Germinal center (tissue), 1 donor: ENCODE results near the gene ACBD6.

Source experiments
- DNase-seq: peaks from one replicate; pipeline ENCODE4 v3.0.0; 2012; ENCODE audit warnings: mixed read lengths, low spot score

Gene ACBD6

DNA sequence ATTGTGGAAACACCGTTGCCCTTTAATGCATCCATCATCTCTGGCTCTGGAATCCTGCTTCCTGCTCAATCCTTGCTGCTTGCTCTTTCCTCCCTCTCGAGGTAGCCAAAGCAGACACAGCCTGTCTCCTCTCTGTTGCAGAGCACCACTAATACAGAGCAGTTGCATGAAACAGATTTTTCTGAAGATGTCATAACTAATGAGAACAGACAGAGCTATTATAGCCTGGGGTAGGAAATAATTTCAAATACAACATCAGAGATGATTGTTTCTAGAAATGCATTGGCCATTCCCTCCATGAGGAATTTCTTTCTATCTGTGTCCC, 23.3 kb upstream of the ACBD6 start:
- DNase-seq, result no peak

GRCh38 chr1:180524915-180525714, 22.7 kb upstream of the ACBD6 start:
- no peak for DNase-seq

GRCh38 chr1:180524160-180524914, 22.0 kb upstream of the ACBD6 start:
- no peak for DNase-seq

DNA sequence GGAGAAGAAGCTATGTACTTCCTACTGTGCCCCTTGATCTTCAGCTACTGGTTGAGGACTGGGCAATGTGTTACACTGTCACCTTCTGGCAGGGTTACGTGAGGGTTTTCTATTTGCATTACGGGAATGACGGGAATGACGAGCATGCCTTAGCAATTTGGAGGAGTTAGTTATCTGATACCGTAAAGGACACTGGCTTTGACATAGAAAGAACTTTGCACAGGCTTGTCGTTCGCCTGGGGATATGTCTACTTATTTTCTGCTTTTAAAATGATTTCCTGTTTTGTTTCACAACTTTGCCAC, 19.8 kb upstream of the ACBD6 start:
- DNase-seq, result no peak

DNA sequence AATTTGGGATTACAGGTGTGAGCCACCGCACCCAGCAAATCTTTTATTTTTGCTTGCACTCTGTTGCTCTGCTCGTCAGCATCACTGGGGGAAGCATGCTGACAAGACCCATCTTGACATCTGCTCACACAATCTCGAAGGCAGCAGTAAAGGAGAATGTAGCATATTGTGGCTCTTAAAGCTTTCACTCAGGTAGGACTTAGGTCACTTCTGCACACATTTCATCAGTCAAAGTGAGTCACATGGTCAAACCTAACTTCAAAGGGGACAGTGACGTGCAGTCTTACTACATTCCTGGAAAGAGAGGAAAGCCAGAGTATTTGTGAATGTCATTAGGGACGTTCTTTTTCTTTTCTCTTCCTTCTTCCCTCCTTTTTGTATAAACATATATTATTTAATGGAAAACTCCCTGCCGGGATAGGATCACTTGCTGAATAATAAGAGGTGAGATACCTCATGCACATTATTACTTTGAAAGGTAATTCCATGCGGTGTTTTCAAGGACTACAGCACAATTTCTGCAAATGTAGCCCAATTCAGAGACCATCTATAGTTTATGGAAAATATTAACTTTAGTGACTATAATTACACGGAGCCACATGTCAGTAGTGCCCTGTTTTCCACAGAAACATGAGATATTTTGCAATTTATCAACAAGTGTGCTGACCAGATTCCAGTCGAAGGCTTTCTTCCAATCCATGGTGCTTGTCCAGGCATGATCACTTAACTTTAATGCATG, 19.3 kb upstream of the ACBD6 start:
- no peak for DNase-seq

GRCh38 chr1:180519846-180520245, 17.5 kb upstream of the ACBD6 start:
- no peak for DNase-seq

GRCh38 chr1:180515857-180516388, 13.5 kb upstream of the ACBD6 start:
- peak; percentile 72 for DNase-seq

DNA sequence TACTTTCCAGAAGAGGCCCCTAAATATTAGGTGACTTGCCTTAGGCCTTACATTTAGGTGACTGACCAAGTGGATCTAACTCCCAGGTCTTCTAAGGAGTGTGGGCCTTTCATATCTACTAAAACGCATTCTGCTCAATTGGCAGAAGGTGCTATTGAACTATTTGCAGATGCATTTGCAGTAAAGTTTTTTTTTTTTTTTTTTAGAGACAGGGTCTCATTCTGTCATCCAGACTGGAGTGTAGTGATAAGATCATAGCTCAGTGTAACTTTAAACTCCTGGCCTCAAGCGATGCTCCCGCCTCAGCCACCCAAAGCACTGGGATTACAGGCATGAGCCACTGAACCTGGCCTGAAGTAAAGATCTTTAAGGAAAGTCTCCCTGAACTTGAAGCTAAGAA, 13.0 kb upstream of the ACBD6 start:
- no peak for DNase-seq

GRCh38 chr1:180513531-180513930, 11.2 kb upstream of the ACBD6 start:
- DNase-seq, result no peak

DNA sequence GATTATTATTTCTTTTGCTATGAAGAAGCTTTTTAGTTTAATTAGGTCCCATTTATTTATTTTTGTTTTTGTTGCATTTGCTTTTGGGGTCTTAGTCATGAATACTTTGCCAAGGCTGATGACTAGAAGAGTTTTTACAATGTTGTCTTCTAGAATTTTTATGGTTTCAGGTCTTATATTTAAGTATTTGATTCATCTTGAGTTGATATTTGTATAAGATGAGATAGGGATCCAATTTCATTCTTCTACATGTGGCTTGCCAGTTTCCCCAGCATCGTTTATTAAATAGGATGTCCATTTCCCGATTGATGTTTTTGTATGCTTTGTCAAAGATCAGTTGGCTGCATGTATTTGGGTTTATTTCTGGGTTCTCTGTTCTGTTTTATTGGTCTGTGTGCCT, 8.5 kb upstream of the ACBD6 start:
- no peak for DNase-seq

- no peak for DNase-seq
Measured at GRCh38 chr1:180508725-180509097, 6.3 kb upstream of the ACBD6 start.

DNA sequence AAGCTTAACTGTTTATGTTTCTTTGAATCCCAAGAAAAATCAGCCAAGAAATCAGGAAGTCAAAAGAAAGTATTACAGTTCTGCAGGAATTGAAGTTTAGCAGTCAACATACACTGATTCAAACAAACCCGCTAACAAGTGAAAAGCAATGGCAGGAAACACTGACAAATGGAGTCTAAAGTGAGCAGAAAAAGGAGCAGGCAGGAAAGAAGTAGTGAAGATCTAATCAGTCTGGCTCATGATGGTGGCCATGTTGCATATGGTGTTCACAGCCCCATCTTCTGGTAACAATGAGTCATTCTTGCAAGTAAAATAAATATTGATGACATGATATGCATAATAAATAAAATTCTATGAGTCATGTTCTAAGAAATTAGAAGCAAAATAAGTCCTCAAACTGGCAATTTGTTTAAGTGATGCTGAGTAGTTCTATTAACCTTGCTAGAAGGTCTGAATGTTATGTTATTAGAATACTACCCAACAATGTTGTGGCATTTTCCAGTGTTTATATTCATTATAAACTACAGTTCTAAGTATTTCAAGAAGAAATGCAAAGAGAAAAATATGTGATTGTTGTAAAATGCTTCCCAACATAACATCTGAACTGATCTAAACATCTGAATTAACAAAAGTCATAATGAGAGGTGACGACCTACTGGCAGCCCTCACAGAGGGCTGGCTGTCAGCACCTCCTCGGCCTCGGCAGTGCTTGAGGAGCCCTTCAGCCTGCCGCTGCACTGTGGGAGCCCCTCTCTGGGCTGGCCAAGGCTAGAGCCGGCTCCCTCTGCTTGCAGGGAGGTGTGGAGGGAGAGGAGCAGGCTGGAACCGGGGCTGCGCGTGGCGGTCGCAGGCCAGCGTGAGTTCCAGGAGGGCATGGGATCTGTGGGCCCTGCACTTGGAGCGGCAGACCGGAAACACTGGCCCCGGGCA, 5.7 kb upstream of the ACBD6 start:
- no peak for DNase-seq

- DNase-seq, result no peak
Measured at GRCh38 chr1:180505732-180506335, 3.5 kb upstream of the ACBD6 start.

DNA sequence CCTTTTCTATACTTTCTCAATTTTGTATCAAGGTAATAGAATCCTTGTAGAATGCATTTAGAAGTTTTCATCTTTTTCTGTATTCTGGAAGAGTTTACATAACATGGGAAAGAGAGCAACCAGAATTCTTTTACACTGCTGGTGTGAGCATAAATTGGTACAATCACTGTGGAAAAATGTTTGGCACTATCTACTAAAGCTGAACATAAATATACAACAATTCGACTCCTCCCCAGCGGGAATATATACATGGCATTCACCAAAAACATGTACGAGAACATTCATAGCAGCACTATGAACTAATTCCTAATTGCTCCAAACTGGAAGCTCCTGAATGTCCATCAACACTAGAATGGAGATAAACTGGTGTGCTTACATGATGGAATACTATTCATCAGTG, 1.8 kb upstream of the ACBD6 start:
- no peak for DNase-seq

GRCh38 chr1:180503280-180503862, 994 bp upstream of the ACBD6 start:
- no peak for DNase-seq

DNA sequence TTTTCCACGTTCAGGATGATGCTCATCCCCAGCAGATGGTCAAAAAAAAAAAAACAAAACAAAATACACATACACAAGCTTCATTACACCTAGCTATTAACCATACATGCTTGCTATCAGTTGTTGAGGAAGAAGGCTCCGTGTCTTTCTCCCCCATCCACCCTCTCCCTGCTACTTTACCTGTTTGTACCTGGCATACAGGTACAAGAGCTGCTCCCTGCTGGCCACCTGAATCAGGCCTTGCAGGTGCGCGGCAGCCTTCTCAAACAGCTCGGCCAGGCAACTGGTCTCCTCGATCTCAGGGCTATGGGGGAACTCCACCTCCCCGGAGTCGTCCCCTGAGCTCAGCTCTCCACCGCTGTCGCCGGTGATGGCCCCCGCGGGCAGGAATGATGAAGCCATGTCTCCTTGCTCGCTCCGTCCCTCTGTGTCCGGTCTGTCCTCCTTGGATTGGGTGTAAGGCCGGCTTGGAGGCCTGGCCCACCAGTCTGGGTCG, 464 bp downstream of the ACBD6 start:
- DNase-seq, result peak; percentile 62

GRCh38 chr1:180500689-180501088, 1.7 kb downstream of the ACBD6 start:
- DNase-seq, result no peak

DNA sequence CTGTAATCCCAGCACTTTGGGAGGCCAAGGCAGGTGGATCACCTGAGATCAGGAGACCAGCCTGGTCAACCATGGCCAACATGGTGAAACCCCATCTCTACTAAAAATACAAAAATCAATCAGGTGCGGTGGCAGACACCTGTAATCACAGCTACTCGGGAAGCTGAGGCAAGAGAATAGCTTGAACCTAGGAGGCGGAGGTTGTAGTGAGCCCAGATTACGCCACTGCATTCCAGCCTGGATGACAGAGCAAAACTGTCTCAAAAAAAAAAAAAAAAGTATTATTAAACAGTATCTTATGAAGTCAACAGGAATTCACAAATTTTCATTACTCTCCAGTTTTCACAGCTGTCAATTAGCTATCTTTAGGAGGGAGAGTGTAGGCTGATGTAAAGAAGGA, 3.8 kb downstream of the ACBD6 start:
- no peak for DNase-seq

GRCh38 chr1:180497826-180498225, 4.6 kb downstream of the ACBD6 start:
- DNase-seq, result no peak

GRCh38 chr1:180494370-180494769, 8.0 kb downstream of the ACBD6 start:
- DNase-seq, result no peak

DNA sequence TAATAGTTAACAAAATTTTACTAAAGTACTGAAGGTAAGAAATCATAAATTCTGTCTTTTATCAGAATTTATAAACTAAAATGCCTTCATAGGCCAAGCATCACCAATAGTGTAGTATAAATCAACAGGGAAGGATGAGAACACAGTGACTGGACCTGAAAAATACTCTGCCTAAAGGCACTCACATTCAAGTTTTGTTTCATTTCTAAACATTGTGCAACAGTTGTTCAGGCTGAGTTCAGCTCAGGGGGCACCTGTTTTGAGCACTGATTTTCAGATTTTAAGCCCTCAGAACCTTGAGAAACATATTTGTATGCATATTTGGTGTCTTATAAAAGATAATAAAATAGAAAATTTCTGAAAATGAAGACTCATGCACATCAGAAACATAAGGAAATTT, 12.4 kb downstream of the ACBD6 start:
- no peak for DNase-seq
